Pulmonary artery endothelial cell (primary cell): Measurements from ENCODE around the gene TOP1. TPM values are rescaled to one million over a fixed set of nuclear protein-coding genes. Genes with fewer than 3 reads are reported as not detected.
A peak's percentile ranks its signal among the peaks of the same experiment; 100 is the strongest.

Source experiments
- DNase-seq: peaks from one replicate; pipeline ENCODE4 v3.0.0-alpha.2; 2011; ENCODE audit warnings: low read depth, low spot score
- total RNA-seq: library from RNA; depleted of rRNA; stranded (reverse); fragments of >200 nt; gene quantifications from 2 replicates; pipeline ENCODE4 v1.2.3, GENCODE V29; 2014

Gene TOP1
- total RNA-seq, 1 donor from 2014 or later, result 23.0 TPM

DNA sequence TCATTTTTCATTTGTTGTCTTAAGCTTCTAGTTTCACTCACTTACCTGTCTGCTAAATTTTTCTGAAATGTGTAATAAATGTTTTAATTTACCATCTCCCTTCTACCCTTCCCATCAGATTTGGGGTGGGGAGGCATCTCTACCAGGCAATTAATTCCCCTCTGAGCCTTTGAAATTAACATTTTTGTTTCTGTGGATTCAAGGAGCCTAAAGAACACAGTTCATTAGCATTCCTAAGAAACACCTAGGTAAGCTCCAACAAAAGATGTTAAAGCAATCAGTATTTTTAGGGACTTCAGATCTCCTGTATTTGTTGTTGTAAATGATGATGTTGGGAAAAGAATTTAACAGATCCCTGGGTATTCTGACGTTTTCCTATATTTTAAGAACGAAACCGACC lies 6.6 kb downstream of the TOP1 start:
- DNase-seq, result no peak

DNA sequence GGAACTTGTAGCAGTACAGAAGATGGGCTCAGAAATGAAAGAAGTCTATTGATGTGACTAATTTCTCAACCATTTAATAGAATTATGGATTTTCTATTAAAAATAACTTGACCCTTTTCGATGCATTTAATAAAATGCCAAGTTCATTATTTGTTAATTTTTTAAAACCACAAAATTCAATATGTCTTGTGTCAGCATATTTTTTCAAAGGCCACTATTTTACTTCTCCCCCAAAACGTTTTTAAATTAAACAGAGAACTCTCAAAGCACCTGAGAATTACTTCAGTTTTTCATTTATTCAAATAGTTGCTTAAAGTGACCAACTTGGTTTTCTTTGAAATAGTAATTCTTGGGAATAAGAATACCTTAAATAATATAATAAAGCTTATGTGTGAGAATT lies 8.6 kb downstream of the TOP1 start:
- no peak for DNase-seq

- no peak for DNase-seq
Measured at GRCh38 chr20:41038149-41038877, 9.7 kb downstream of the TOP1 start.

GRCh38 chr20:41038878-41039404 lies 10.3 kb downstream of the TOP1 start:
- DNase-seq, result no peak

- DNase-seq, result no peak
Measured at GRCh38 chr20:41040855-41041254, 12.2 kb downstream of the TOP1 start.

DNA sequence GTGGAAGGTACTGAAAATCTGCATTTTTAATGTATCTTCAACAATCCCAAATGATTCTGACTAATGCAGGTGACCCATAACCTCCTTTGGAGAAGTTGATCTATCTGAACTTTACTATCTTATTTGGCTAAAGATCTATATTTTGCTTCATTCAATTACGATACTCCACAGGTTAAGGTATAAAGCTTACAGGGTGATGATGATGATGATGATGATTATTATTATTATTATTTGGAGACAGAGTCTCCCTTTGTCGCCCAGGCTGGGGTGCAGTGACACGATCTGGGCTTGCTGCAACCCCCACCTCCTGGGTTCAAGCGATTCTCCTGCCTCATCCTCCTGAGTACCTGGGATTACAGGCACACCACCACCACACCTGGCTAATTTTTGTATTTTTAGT lies 13.1 kb downstream of the TOP1 start:
- no peak for DNase-seq

DNA sequence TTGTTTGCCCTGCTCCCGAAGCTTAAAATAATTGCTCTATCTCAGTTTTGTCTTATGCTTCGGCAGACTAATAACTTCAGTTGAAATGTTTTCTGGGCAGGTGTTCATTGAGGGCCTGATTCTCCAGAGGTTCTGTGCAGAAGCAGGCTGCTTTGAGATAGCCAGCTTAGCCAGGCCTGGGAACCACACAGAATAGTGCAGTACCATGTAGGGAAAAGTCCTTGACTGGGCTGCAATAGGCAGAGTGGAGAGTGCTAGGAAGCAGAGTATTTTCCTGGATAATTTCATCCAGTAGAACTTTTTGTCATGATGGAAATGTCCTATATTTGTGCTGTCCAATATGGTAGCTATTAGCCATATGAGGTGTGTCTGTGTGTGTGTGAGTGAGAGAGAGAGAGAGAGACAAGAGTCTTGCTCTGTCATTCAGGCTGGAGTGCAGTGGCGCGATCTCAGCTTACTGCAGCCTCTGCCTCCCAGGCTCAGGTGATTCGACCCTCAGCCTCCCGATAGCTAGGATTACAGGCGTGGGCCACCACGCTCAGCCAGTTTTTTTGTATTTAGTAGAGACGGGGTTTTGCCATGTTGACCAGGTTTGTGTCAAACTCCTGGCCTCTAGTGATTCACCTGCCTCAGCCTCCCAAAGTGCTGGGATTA lies 15.9 kb downstream of the TOP1 start:
- DNase-seq, result no peak

- no peak for DNase-seq
Measured at GRCh38 chr20:41045671-41046070, 17.0 kb downstream of the TOP1 start.

GRCh38 chr20:41046716-41047115 lies 18.1 kb downstream of the TOP1 start:
- no peak for DNase-seq

GRCh38 chr20:41047279-41047974 lies 18.8 kb downstream of the TOP1 start:
- DNase-seq, result no peak

- no peak for DNase-seq
Measured at GRCh38 chr20:41047975-41048305, 19.3 kb downstream of the TOP1 start.

DNA sequence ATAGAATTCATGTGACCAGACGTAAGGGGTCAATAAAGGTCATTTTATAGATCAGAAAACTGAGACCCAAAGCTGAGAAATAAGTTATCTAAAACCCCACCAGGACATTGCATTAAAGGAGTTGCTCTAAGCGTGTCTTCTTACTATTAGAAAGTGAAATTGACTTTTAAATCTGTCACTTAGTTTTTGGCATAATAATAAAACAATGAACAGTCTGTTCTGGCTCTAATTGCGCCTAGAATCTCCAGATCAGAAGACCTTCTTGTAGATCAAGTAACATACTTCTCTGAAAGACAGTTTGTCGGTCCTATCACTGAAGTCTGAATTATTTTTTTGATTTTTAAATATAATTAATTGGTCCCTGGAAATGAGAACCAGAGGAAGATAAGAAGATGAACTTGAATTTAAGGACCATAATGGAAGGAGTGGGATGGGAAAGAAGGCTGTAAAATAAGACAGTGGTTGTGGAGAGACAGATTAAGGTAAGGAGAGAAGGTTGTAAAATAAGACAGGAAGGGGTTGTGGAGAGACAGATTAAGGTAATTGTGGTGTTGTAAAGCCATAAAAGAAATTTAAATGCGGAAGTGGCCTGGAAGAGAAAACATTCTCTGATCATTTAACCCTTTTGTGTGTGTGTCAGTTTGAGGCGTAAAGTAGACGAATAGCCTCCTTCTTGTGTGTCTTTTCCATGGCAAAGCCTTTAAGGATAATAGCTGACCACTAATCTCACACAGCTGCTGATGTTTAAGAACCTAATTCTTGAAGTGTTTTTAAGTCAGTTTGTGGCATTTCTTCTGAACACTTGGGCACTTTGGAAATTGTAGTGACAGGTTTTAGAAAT lies 20.1 kb downstream of the TOP1 start:
- DNase-seq, result no peak

- DNase-seq, result no peak
Measured at GRCh38 chr20:41049451-41049850, 20.8 kb downstream of the TOP1 start.

- DNase-seq, result no peak
Measured at GRCh38 chr20:41050361-41051008, 21.9 kb downstream of the TOP1 start.

DNA sequence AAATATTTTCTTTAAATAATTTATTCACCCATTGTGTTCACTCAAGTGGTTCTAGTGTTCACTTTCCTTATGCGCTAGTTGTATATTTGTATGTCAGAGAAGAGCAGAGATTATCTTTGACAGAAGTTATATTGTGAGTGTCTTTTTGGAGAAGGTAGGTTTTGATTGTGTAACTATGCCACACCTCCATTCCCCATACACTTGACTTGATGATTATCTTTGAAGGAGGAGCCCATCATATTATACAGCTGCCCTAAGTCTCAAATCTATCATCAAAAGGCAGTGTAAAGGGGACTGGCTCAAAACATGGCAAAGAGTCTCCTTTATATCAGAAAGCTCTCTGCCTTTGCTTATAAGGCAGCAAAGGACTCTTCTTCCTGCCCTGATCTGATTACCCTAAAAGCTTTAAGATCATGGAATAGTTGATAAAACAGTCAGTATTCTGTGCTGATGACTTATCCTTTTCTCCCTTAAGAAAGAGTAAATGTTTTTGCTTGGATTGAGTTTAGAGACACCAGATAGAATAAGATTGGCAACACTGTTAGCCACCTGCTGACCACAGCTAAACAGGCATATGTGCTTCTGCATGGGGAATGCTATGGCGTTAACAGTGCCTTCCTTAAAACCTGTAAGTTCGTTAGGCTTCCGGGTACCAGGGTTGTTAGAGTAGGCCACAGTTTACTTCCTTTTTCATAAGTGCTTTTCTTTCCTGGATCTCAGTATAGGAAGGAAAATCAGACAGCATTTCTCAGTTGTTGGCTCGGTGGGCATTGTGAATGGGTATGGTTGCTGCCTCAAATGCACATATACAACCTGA lies 22.6 kb downstream of the TOP1 start:
- no peak for DNase-seq

GRCh38 chr20:41052742-41053419 lies 24.3 kb downstream of the TOP1 start:
- peak; percentile 55 for DNase-seq

GRCh38 chr20:41054070-41054846 lies 25.6 kb downstream of the TOP1 start:
- DNase-seq, result no peak

- no peak for DNase-seq
Measured at GRCh38 chr20:41054847-41055230, 26.2 kb downstream of the TOP1 start.

DNA sequence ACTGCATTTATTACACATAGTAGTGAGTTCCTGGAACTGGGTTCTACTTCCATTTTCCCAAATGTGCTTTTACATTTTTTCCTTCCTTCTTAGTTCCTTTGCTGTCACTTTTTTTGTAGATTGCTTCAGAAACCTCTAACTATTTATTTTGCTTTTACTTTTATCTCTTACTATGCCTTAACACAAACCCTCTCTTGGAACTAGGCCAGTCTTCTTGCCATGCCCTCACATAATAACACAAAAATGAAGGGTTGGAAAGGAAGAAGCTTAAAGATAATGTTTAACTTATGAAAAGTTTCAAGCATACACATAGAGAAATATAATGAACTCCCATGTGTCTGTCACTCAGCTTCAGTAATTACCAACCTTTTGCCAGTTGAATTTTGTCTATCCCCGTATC lies 27.1 kb downstream of the TOP1 start:
- DNase-seq, result no peak
